Epidermal melanocyte (primary cell): Measurements from ENCODE around the gene LIMK1.
"Not testable (repeated sequence)": the region's sequence is repeated elsewhere in the genome, so short reads cannot be mapped to it uniquely, and the experiment has no call there.

Source experiments
- DNase-seq: peaks from one replicate; pipeline ENCODE4 v3.0.0; 2011; ENCODE audit warnings: low spot score; ENCODE audit not compliant: insufficient read length

The LIMK1 gene

DNA sequence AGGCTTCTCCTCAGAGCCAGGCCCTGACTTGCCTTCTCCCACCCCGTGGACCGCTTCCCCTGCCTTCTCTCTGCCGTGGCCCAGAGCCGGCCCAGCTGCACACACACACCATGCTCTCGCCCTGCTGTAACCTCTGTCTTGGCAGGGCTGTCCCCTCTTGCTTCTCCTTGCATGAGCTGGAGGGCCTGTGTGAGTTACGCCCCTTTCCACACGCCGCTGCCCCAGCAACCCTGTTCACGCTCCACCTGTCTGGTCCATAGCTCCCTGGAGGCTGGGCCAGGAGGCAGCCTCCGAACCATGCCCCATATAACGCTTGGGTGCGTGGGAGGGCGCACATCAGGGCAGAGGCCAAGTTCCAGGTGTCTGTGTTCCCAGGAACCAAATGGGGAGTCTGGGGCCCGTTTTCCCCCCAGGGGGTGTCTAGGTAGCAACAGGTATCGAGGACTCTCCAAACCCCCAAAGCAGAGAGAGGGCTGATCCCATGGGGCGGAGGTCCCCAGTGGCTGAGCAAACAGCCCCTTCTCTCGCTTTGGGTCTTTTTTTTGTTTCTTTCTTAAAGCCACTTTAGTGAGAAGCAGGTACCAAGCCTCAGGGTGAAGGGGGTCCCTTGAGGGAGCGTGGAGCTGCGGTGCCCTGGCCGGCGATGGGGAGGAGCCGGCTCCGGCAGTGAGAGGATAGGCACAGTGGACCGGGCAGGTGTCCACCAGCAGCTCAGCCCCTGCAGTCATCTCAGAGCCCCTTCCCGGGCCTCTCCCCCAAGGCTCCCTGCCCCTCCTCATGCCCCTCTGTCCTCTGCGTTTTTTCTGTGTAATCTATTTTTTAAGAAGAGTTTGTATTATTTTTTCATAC, 38.0 kb downstream of the LIMK1 start:
- DNase-seq, result no peak

DNA sequence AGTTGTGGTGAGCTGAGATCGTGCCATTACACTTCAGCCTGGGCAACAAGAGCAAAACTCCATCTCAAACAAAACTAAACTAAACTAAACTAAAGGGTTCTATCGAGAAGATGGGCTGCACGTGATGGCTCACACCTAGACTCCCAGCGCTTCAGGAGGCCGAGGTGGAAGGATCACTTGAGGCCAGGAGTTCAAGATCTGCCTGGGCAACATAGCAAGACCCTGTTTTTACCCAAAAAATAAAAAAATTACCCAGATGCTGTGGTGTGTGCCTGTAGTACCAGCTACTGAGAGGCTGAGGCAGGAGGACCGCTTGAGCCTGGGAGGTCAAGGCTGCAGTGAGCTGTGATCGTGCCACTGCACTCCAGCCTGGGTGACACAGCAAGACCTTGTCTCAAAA, 40.3 kb downstream of the LIMK1 start:
- not testable (repeated sequence) for DNase-seq

DNA sequence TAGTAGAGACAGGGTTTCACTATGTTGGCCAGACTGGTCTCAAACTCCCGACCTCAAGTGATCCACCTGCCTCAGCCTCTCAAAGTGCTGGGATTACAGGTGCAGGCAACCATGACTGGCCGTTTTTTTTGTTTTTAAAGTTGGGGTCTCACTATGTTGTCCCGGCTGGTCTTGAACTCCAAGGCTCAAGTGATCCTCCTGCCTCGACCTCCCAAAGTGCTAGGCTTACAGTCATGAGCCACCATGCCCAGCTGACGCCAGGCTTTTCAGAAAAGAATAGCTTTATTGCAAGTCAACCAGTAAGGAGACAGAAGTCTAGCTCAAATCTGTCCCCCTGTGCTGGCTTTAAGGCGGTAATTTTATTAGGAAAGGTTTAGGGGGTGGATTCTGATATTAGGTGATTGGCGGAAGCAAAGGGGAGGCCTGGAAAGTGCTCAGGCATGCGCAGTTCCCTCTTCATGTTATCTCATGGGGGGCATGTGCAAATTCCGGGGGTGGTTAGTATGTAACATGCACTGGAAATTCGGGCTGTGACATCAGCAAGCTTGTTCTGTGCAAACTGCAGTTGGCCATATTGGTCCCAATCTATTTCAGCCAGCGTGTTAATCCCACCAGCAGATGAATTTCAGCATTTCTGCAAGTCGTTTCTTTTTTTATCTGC, 42.7 kb downstream of the LIMK1 start:
- DNase-seq, result no peak

DNA sequence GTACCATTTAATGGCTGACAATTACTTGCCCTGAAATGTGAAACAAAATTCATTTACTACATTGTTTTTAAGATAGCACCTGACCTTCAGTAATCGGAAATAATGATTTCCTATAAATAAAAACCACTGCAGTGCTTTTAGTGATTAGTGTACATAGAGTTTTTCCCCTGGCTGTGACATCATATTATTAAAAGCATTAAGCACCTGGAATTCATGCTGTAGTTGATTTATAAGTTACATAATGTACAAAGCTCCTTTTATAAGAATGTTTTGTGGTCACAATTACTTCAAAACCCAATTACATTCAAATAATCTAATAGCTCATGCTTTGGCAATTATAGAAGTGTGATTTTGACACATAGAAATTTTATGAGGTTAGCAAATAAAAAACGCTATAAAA, 46.3 kb downstream of the LIMK1 start:
- DNase-seq, result no peak

DNA sequence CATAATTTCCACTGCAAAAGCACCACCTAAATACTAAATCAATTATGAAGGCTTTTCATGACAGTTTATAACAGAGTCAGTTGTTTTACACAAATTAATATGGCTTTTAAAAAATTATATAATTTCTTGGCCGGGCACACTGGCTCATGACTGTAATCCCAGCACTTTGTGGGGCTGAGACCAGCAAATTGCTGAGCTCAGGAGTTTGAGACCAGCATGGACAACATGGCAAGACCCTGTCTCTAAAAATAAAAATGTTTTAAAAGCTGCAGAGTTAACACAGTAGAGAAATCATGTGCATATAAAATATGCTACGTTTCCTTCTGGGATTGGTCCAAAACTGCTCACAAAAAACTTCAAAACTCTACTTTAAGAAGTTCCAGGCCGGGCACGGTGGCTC, 46.9 kb downstream of the LIMK1 start:
- DNase-seq, result no peak

DNA sequence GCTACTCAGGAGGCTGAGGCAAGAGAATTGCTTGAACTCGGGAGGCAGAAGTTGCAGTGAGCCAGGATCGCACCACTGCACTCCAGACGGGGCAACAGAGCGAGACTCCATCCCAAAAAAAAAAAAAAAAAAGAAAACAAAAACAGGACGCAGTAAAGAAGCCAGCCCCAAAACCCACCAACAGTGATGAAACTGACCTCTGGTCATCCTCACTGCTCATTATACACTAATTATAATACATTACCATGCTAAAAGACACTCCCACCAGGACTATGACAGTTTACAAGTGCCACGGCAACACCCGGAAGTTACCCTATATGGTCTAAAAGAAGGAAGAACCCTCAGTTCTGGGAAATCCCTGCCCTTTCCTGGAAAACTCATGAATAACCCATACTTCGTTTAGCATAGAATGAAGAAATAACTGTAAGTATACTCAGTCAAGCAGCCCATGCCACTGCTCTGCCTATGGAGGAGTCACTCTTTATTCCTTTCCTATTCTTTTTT, 50.6 kb downstream of the LIMK1 start:
- no peak for DNase-seq

DNA sequence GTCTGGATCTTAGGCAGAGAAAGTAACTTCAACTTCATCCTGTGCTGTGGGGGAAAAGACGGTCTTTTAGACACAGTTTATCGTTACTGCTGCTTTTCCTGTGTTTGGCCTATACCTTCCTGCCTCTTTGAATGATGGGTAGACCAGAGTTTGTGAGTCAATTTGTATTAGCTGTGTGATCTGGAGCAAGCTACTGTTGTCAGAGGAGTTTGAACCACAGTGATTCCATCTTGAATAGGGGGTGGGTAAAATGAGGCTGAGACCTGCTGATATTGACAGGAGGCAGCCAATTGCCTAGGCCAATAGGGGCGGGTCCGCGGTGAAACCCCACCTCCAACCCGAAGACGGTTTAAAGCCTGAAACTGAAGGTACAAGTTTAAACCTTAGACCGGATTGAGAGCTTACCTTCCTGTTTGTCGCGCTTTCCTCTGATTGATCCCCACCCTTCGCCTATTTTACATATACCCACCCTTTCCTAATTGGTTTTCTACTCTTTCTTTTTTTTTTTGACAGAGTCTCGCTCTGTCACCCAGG, 54.8 kb downstream of the LIMK1 start:
- no peak for DNase-seq

DNA sequence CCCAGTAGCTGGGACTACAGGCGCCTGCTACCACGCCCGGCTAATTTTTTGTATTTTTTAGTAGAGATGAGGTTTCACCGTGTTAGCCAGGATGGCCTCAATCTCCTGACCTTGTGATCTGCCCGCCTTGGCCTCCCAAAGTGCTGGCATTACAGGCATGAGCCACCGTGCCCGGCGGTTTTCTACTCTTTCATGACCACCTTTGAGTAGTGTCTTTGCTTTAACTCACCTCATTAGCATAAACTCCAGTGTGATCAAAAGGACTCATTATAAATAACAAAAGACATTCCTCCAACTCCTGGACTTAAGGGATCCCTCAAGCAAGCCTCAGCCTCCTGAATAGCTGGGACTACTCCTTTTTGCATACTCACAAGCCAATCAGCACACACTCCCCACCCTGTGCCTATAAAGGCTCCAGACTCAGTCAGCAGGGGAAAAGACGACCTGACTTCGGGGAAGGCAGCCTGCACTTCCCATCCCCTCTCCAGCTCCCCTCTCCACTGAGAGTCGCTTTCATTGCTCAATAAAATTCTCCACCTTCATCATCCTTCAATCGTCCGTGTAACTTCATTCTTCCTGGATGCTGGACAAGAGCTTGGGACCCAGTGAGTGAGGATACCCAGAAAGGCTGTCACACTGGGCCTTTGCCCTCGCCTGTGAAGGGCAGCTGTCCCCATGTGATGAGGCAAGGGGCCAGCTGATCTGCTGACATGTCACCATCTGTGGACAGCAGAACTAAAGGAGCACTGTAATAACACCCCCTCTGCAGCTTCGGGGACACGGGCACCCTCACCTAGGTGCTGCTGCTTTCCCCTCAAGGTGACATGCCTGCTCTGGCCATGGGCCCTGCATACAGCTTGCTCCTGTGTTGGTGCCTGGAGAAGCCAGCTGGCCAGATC, 55.6 kb downstream of the LIMK1 start:
- DNase-seq, result no peak

DNA sequence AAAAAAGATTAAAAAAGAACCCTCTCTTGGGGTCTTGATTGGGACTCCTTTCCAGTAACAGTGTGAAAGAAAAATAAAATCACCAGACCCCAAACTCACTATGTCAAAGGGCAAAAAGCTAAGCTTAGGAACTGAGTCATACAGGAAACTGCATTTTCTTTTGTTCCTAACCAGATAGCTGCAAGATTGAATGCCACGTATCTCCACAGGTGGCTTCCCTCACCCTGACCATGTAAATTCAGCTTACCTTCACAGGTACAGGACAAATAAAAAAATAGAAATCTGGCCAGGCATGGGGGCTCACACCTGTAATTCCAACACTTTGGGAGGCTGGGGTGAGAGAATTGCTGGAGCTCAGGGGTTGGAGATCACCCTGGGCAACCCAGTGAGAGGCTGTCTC, 58.1 kb downstream of the LIMK1 start:
- DNase-seq, result no peak

DNA sequence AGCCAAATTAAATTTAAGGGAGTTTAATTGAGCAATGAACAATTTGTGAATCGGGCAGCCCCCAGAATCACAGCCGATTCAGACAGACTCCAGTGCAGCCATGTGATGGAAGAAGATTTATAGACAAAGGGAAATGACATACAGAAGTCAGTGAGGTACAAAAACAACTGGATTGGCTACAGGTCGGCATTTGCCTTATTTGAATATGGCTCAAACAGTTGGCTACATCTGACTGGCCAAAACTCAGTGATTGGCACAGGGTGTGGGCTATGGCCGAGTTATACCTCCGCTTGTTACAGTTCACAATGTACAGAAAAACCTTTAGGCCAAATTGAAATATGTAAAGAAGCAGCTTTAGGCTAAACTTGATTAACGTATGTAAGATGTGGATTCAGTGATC, 59.8 kb downstream of the LIMK1 start:
- no peak for DNase-seq

DNA sequence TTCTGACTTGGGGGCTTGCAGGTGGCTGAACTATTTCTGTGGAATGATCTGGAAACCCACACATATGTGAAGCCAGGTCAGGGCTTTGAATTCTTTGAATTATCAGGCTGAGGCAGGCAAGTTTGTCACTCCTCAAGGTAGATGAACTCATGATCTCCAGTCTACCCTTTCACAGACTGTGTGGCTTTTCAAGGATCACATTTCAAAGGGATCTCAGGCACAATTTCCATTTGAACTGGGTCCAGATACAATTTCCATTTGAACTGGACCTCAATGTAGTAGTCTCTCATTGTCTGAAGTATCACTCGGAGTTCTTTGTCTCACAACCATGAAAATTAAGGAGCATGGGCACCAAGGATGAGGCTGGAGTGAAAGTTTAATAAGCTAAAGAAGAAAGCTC, 64.9 kb downstream of the LIMK1 start:
- DNase-seq, result no peak

DNA sequence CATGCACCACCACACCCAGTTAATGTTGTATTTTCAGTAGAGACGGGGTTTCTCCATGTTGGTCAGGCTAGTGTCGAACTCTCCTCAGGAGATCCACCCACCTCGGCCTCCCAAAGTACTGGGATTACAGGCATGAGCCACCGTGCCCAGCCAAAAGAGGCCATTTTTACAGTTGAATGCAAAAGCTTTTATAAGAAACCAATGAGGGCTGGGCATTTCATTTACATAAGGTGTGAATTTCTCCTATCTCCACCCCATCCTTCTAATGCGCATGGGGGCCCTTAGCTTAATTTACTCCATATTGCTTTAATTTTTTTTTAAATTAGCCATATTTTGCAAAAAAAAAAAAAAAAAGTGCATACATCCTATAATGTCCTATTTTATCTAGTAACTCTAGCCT, 65.5 kb downstream of the LIMK1 start:
- no peak for DNase-seq

DNA sequence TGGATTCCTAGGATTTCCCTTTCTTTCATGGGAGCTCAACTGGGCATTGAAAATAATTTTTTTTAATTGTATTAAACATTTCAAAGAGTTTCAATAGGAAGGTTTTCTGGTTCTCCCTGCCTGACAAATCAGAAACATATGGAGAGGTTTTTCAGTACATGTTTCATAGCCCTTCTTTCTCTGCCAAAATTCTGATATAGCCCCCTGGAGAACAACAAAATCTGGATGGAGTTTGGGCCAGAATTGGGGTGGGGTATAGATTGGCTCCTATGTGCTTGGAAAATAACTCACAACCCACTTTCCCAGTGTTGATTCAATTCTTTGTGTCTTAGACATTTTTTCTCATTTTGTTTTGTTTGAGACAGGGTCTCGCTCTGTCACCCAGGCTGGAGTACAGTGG, 66.0 kb downstream of the LIMK1 start:
- no peak for DNase-seq

DNA sequence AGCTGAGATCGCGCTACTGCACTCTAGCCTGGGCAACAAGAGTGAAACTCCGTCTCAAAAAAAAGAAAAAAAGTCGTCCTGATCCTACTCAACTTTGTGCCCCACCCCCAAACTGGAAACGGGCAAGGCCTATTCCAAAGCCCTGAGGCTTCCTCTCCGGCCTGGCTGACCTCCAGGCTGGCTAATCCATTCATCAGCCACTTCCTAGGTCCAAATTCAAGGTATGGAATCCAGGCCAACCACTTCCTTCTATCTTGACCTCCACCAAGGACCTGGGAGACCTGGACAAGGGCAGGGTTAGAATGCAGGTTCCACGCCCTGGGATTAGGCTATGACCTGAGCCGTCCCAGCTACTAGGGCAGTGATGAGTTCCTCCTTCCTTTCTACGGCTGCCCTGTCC, 70.1 kb downstream of the LIMK1 start:
- DNase-seq, result no peak

DNA sequence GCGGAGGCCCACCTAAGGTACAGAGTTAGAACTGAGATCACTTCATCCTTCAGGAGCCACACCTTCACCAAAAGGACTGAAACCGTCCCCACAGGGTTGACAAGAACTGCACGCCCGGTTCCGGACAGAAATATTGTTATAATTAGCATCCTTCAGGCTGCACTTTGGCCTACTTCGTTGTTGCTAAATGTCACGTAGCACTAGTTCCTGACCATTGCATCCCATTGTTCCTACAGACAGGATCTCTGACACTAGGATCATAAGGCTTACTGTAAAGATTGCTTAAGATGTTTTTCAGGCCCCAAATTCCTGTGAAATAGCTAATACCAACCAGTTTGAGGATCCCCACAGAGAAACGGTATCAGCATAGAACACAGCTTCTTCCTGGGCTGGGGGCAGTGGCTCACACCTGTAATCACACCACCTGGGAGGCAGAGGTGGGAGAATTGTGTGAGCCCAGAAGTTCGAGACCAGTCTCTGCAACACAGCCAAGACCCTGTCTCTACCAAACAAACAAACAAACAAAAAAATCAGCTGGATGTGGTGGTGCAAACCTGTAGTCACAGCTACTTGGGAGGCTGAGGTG, 72.3 kb downstream of the LIMK1 start:
- DNase-seq, result no peak

DNA sequence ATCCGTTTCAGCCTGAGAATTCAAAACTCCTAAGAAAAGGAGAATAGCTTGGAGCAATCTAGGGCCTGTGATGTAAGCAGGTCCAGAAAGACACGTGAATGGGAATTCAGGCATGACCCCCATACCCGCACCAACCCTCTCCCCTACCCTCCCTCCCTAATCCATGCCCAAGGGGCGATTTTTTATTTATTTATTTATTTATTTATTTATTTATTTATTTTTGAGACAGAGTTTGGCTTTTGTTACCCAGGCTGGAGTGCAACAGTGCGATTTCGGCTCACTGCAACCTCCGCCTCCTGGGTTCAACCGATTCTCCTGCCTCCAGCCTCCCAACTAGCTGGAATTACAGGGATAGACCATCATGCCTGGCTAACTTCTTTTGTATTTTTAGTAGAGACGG, 74.0 kb downstream of the LIMK1 start:
- no peak for DNase-seq

DNA sequence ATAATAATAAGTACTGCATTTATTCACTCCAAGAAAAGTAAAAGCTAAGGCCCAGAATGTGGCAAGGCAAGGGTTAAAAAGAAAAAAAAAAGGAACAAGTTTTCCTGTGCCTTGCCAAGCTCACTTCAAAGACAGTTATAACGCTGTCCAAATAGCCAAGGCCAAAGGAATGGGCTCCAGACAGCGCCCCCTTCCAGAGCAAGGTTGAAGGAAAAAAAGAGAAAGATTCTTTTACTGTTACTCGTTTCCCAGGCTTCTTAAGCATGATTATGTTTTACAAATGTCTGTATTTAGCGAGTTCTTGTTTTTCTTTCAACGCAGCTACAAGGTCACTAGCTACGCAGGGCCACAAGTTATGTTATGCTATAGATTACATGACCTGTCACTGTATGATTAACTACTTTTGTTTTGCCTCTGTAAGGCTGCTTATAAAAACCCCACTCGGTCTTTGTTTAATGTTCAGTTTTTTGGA, 81.4 kb downstream of the LIMK1 start:
- DNase-seq, result no peak

DNA sequence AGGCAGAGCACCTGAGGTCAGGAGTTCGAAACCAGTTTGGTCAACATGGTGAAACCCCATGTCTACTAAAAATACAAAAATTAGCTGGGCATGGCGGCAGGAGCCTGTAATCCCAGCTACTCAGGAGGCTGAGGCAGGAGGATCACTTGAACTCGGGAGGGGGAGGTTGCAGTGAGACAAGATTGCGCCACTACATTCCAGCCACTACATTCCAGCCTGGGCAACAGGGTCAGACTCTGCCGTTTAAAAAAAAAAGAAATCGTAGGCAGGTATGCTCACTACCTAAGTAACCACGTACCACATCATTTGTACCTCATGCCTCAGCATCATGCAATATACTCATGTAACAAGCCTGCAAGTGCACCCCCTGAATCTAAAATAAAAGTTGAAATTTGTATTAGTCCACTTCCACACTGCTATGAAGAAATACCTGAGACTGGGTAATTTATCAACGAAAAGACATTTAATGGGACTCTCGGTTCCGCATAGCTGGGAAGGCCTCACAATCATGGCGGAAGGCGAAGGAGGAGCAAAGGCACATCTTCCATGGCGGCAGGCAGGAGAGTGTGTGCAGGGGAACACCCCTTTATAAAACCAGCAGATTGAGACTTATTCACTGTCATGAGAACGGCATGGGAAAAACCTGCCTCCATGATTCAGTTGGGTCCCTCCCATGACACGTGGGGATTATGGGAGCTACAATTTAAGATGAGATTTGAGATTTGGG, 82.4 kb downstream of the LIMK1 start:
- DNase-seq, result no peak

DNA sequence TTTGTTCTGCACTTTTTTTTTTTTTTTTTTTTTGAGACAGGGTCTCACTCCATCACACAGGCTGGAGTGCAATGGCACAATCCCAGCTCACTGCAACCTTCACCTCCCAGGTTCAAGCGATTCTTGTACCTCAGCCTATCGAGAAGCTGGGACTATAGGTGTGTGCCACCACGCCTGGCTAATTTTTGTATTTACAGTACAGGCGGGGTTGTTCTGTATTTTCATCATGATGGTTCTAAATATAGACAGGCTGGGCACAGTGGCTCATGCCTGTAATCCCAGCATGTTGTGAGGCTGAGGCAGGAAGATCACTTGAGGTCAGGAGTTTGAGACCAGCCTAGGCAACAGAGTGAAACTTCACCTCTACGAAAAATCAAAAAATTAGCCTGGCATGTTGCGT, 83.7 kb downstream of the LIMK1 start:
- DNase-seq, result not testable (repeated sequence)
